Tibial nerve (tissue), 4 donors: ENCODE measurements around the gene STAT5A. TPM values are rescaled to one million over a fixed set of nuclear protein-coding genes. Genes with fewer than 3 reads are reported as not detected.
A peak's percentile ranks its signal among the peaks of the same experiment; 100 is the strongest.
"Not testable (repeated sequence)": the region's sequence is repeated elsewhere in the genome, so short reads cannot be mapped to it uniquely, and the experiment has no call there.

Source experiments
- DNase-seq, 2 donors: peaks; one replicate each; pipeline ENCODE4 v3.0.0-alpha.2; 2019; ENCODE audit warnings: low spot score in 2 of 2
- H3K27ac ChIP-seq, 4 donors: fragments of 200-600 bp; sonication (generic) in 3 of 4; one replicate each; pipeline ENCODE4 v1.5.1; 2017 to 2019; ENCODE audit warnings: mild to moderate bottlenecking in 1 of 4
- H3K27me3 ChIP-seq, 2 donors: fragments of 200-600 bp; sonication (generic) in 1 of 2; one replicate each; pipeline versions ENCODE4 v1.5.1 to v1.6.0; 2017 to 2019
- H3K36me3 ChIP-seq, 3 donors: fragments of 200-600 bp; sonication (generic); one replicate each; pipeline ENCODE4 v1.5.1; 2018 to 2019
- H3K4me1 ChIP-seq, 4 donors: fragments of 200-600 bp; sonication (generic) in 3 of 4; one replicate each; pipeline ENCODE4 v1.5.1; 2017 to 2019
- H3K4me3 ChIP-seq, 4 donors: fragments of 200-600 bp; sonication (generic) in 3 of 4; one replicate each; pipeline ENCODE4 v1.5.1; 2017 to 2019; ENCODE audit warnings: mild to moderate bottlenecking in 1 of 4, moderate library complexity in 1 of 4
- H3K9me3 ChIP-seq, 4 donors: fragments of 200-600 bp; sonication (generic) in 3 of 4; one replicate each; pipeline ENCODE4 v1.5.1; 2017 to 2019
- CTCF ChIP-seq, 5 experiments: fragments of 200-600 bp in 3 of 5; fragments of 450-650 bp in 2 of 5; sonication (generic) in 3 of 5; IDR thresholded peaks; one replicate each; pipeline ENCODE4 v1.5.1; 2016 to 2019; ENCODE audit warnings: antibody characterized with exemption in 5 of 5, mild to moderate bottlenecking in 3 of 5, moderate library complexity in 2 of 5
- EP300 ChIP-seq, 2 donors: sonication (generic); formaldehyde crosslinking; IDR thresholded peaks; one replicate each; pipeline ENCODE4 v1.6.1; 2017; ENCODE audit warnings: antibody characterized with exemption in 2 of 2, mild to moderate bottlenecking in 1 of 2
- POLR2A ChIP-seq, 2 donors: fragments of 450-650 bp; IDR thresholded peaks; one replicate each; pipeline ENCODE4 v1.6.1; 2017; ENCODE audit warnings: antibody characterized with exemption in 2 of 2, mild to moderate bottlenecking in 2 of 2, moderate library complexity in 2 of 2
- WGBS, 2 donors: methylation state at CpG; one replicate each; pipeline ENCODE4 v1.1.5; 2018; 5-methylcytosine and 5-hydroxymethylcytosine counted together
- total RNA-seq, 4 donors: library from RNA; depleted of rRNA; stranded (reverse); fragments of >200 nt; gene quantifications; one replicate each; pipeline ENCODE4 v1.1.0, GENCODE V29; 2016

STAT5A gene
- total RNA-seq, result 100 to 1,000 TPM in 3 of 4 donors, 10 to 100 TPM in 1; 95.2 to 150 (median 127) TPM

- peaks cover 0 to 71% (median 18%) of the 10 kb centered on the region in 4 donors for H3K4me1 ChIP-seq
- 7 to 11% methylated on average over 29 to 49 of the region's 88 CpGs for WGBS, 2 donors
Observed at GRCh38 chr17:42287977-42288802, at the start of gene STAT5A. Gene STAT5A (plus strand): TSS chr17:42288498. CDS start chr17:42289412, 914 bp downstream.

GRCh38 chr17:42239576-42239975 is 48.7 kb upstream of the STAT5A start:
- 84% methylated on average over 7 of the region's 7 CpGs for WGBS, 2 donors
- not testable (repeated sequence) for H3K27ac ChIP-seq

More at GRCh38 chr17:42287977-42288802, at the start of gene STAT5A:
- TF ChIP-seq POLR2A (IDR thresholded peaks at IDR 0.05) (peak; percentile 58 to 78), CTCF (IDR thresholded peaks at IDR 0.05) (peak in 2 of 5 experiments; percentile 18 to 29), EP300 (IDR thresholded peaks at IDR 0.05) (peak in 1 of 2 donors; percentile 70)
- Histone ChIP-seq H3K36me3 (peaks cover 0 to 31% (median 0%) of the 10 kb centered on the region in 3 donors), H3K27me3 (no peaks in the 10 kb centered on the region), H3K27ac (peak within 1 kb of the TSS; percentile 90 to 97 (median 94)), H3K9me3 (no peaks in the 10 kb centered on the region), H3K4me3 (peak within 1 kb of the TSS; percentile 58 to 74 (median 68))
- DNase-seq, result peak; percentile 80 to 83

GRCh38 chr17:42240201-42240600 is 48.1 kb upstream of the STAT5A start:
- H3K4me3 ChIP-seq, result no peak overlapping the region
- H3K27me3 ChIP-seq, result no peaks in the 10 kb centered on the region
- TF ChIP-seq POLR2A (IDR thresholded peaks at IDR 0.05) (no peak), EP300 (IDR thresholded peaks at IDR 0.05) (no peak), CTCF (IDR thresholded peaks at IDR 0.05) (no peak)
- no peaks in the 10 kb centered on the region for H3K9me3 ChIP-seq
- H3K4me1 ChIP-seq, result peaks cover 0 to 24% (median 2%) of the 10 kb centered on the region in 4 donors
- no peak for DNase-seq
- no peak overlapping the region for H3K27ac ChIP-seq
- no peaks in the 10 kb centered on the region for H3K36me3 ChIP-seq
- 69 to 73% methylated on average over 5 of the region's 5 CpGs for WGBS, 2 donors

More at GRCh38 chr17:42239576-42239975, 48.7 kb upstream of the STAT5A start:
- not testable (repeated sequence) for H3K36me3 ChIP-seq, H3K9me3 ChIP-seq, H3K27me3 ChIP-seq, H3K4me3 ChIP-seq, DNase-seq
- H3K4me1 ChIP-seq, result peaks cover 0 to 24% (median 2%) of the 10 kb centered on the region in 4 donors

- not testable (repeated sequence) for DNase-seq, H3K36me3 ChIP-seq, H3K9me3 ChIP-seq, H3K27ac ChIP-seq, H3K4me3 ChIP-seq, H3K27me3 ChIP-seq
- peaks cover 0 to 24% (median 2%) of the 10 kb centered on the region in 4 donors for H3K4me1 ChIP-seq
- WGBS, 2 donors, result 78 to 79% methylated on average over 4 of the region's 4 CpGs
Observed at GRCh38 chr17:42240863-42241262, 47.4 kb upstream of the STAT5A start.

- Histone ChIP-seq H3K27me3 (no peaks in the 10 kb centered on the region), H3K9me3 (no peaks in the 10 kb centered on the region), H3K27ac (no peak overlapping the region), H3K4me1 (peaks cover 0 to 32% (median 2%) of the 10 kb centered on the region in 4 donors), H3K36me3 (no peaks in the 10 kb centered on the region), H3K4me3 (no peak overlapping the region)
- no peak for DNase-seq
- TF ChIP-seq EP300 (IDR thresholded peaks at IDR 0.05) (no peak), CTCF (IDR thresholded peaks at IDR 0.05) (no peak), POLR2A (IDR thresholded peaks at IDR 0.05) (no peak)
- 97 to 100% methylated on average over 1 of the region's 1 CpG for WGBS, 2 donors
Observed at GRCh38 chr17:42241871-42242270, 46.4 kb upstream of the STAT5A start.

GRCh38 chr17:42243493-42243982 is 44.8 kb upstream of the STAT5A start:
- peaks cover 0 to 47% (median 8%) of the 10 kb centered on the region in 4 donors for H3K4me1 ChIP-seq

GRCh38 chr17:42244116-42244515 is 44.2 kb upstream of the STAT5A start:
- WGBS, 2 donors, result 96 to 98% methylated on average over 3 of the region's 3 CpGs
- not testable (repeated sequence) for H3K27ac ChIP-seq, H3K4me3 ChIP-seq, DNase-seq, H3K27me3 ChIP-seq, H3K36me3 ChIP-seq, H3K9me3 ChIP-seq
- peaks cover 0 to 46% (median 10%) of the 10 kb centered on the region in 4 donors for H3K4me1 ChIP-seq

More at GRCh38 chr17:42243493-42243982, 44.8 kb upstream of the STAT5A start:
- WGBS, 2 donors, result 55 to 57% methylated on average over 5 of the region's 5 CpGs
- TF ChIP-seq POLR2A (IDR thresholded peaks at IDR 0.05), result no peak
- TF ChIP-seq EP300 (IDR thresholded peaks at IDR 0.05), result no peak
- TF ChIP-seq CTCF (IDR thresholded peaks at IDR 0.05), result no peak
- Histone ChIP-seq H3K27ac (peak overlapping the region in 1 of 4 donors; percentile 1), H3K9me3 (no peaks in the 10 kb centered on the region), H3K36me3 (no peaks in the 10 kb centered on the region), H3K27me3 (no peaks in the 10 kb centered on the region), H3K4me3 (no peak overlapping the region)
- DNase-seq, result no peak

GRCh38 chr17:42245183-42245582 is 43.1 kb upstream of the STAT5A start:
- peaks cover 0 to 57% (median 17%) of the 10 kb centered on the region in 4 donors for H3K4me1 ChIP-seq
- H3K27me3 ChIP-seq, H3K27ac ChIP-seq, H3K9me3 ChIP-seq, DNase-seq, H3K4me3 ChIP-seq, H3K36me3 ChIP-seq: not testable (repeated sequence)
- WGBS, 2 donors, result 91 to 95% methylated on average over 10 to 11 of the region's 11 CpGs
